Naive B cell (primary cell): Measurements from ENCODE around the gene GOLGA3. TPM values are rescaled to one million over a fixed set of nuclear protein-coding genes. Genes with fewer than 3 reads are reported as not detected.
"Not testable (repeated sequence)": the region's sequence is repeated elsewhere in the genome, so short reads cannot be mapped to it uniquely, and the experiment has no call there.

Source experiments
- ATAC-seq, 2 donors: fragments of 150-1000 bp; cut with Tn5 transposase; 2 replicates each; pipeline ENCODE4 v1.10.0; 2021; ENCODE audit warnings: low read depth in 2 of 2, mild to moderate bottlenecking in 2 of 2, moderate library complexity in 2 of 2
- DNase-seq: peaks from one replicate; pipeline ENCODE4 v3.0.0; 2022
- H3K27ac Mint-ChIP-seq, 6 donors: one replicate each; pipeline ENCODE4 v1.8.0; 2020 to 2022; ENCODE audit warnings: mild to moderate bottlenecking in 6 of 6, mixed read lengths in 6 of 6, moderate library complexity in 5 of 6, inconsistent platforms in 2 of 6
- H3K27me3 Mint-ChIP-seq, 3 donors: one replicate each; pipeline ENCODE4 v1.8.0; 2021 to 2022; ENCODE audit warnings: mixed read lengths in 3 of 3, mild to moderate bottlenecking in 1 of 3
- H3K36me3 Mint-ChIP-seq, 2 donors: one replicate each; pipeline ENCODE4 v1.8.0; 2020 to 2022; ENCODE audit warnings: mixed read lengths in 2 of 2, inconsistent platforms in 1 of 2, mild to moderate bottlenecking in 1 of 2
- H3K4me1 Mint-ChIP-seq, 3 donors: one replicate each; pipeline ENCODE4 v1.8.0; 2020 to 2022; ENCODE audit warnings: mixed read lengths in 3 of 3, inconsistent platforms in 1 of 3, mild to moderate bottlenecking in 1 of 3, moderate library complexity in 1 of 3
- H3K4me3 Mint-ChIP-seq, 8 donors: one replicate each; pipeline ENCODE4 v1.8.0; 2020 to 2022; ENCODE audit warnings: mild to moderate bottlenecking in 8 of 8, mixed read lengths in 8 of 8, moderate library complexity in 8 of 8, inconsistent platforms in 2 of 8
- H3K9me3 Mint-ChIP-seq, 7 donors: one replicate each; pipeline ENCODE4 v1.8.0; 2020 to 2022; ENCODE audit warnings: mixed read lengths in 7 of 7, mild to moderate bottlenecking in 5 of 7, inconsistent platforms in 2 of 7, moderate library complexity in 1 of 7
- polyA plus RNA-seq, 6 donors: library from polyadenylated mRNA; unstranded; fragments of 300-500 nt; fragmentation: Illumina TruSeq; gene quantifications; one replicate each; pipeline ENCODE4 v1.2.3, GENCODE V29; 2021; ENCODE audit warnings: low read depth in 6 of 6

The GOLGA3 gene
- polyA plus RNA-seq, 6 donors from 2014 or later: 0.17 to 13.6 (median 4.8) TPM

DNA sequence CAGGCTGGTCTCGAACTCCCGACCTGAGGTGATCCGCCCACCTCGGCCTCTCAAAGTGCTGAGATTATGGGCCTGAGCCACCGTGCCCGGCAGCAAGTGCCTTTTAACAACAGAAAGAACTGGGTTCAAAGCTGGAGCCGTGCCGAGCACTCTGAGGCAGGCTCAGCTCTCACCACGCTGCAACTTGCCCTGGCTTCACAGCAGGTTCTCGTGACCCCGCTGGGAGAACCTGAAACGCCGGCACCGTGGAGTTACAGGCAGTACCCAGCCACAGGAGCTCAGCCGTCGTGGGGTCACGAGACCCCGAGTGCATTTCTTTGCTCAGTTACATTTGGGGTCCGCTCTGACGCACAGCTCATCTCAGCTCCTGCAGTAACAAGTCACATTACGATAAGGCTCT is 14.4 kb downstream of the GOLGA3 start:
- ATAC-seq: no peak
- Mint-ChIP-seq H3K27ac (peak overlapping the region in 1 of 6 donors; percentile 65), H3K27me3 (no peaks in the 10 kb centered on the region), H3K4me3 (peak overlapping the region in 1 of 8 donors; percentile 47), H3K9me3 (no peaks in the 10 kb centered on the region), H3K4me1 (peaks cover 6 to 28% (median 7%) of the 10 kb centered on the region in 3 donors), H3K36me3 (peaks cover 12 to 13% of the 10 kb centered on the region in 2 donors)
- DNase-seq: no peak

DNA sequence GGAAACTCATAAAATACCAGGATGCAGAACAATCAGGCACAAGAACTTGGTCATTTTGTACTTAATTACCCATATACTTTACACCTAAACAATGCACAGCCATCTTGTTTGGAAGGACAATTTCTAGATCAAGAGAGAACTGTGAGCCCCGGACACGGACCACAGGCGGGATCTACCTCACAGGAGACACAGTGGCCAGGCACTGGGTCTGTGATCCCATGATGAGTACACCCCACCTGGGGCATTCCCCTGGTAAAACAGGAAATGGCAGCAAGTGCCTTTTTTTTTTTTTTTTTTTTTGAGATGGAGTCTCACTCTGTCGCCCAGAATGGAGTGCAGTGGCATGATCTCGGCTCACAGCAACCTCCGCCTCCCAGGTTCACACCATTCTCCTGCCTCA is 15.2 kb downstream of the GOLGA3 start:
- DNase-seq (peak; percentile 13), ATAC-seq (peak; percentile 56 to 74)
- Mint-ChIP-seq H3K27me3 (no peaks in the 10 kb centered on the region), H3K27ac (peak overlapping the region in 3 of 6 donors; percentile 75 to 90 (median 88)), H3K9me3 (no peaks in the 10 kb centered on the region), H3K36me3 (peaks cover 12 to 13% of the 10 kb centered on the region in 2 donors), H3K4me3 (peak overlapping the region in 1 of 8 donors; percentile 25), H3K4me1 (peaks cover 4 to 22% (median 11%) of the 10 kb centered on the region in 3 donors)

DNA sequence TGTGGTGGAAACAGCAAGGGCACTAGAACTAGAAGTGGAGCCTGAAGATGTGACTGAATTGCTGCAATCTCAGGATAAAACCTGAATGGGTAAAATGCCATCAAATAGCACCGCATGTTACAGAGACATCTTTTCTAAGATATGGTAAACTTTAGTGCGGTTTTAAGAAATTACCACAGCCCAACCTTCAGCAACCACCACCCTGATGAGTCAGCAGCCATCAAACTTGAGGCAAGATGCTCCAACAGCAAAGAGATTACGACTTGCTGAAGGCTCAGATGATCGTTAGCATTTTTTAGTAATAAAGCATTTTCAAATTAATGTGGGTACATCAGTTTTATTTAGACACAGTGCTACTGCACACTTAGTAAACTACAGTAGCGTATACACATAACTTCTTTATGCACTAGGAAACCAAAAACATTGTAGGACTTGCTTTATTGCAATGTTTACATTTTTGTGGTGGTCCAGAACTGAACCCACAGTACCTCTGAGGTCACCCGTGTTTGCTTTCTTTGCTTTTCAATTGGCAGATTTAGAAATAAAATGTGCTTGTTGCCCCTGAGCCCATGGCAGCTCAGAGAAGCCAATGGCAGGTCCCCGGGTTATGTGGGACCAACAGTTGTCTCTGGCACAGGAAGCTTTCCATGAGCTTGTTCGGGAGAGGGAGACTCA is 15.9 kb downstream of the GOLGA3 start:
- Mint-ChIP-seq H3K9me3 (no peaks in the 10 kb centered on the region), H3K4me3 (no peak overlapping the region), H3K4me1 (peaks cover 0 to 16% (median 5%) of the 10 kb centered on the region in 3 donors), H3K27ac (peak overlapping the region in 3 of 6 donors; percentile 56 to 88 (median 75)), H3K36me3 (peaks cover 8 to 12% of the 10 kb centered on the region in 2 donors), H3K27me3 (no peaks in the 10 kb centered on the region)
- ATAC-seq (no peak), DNase-seq (no peak)

DNA sequence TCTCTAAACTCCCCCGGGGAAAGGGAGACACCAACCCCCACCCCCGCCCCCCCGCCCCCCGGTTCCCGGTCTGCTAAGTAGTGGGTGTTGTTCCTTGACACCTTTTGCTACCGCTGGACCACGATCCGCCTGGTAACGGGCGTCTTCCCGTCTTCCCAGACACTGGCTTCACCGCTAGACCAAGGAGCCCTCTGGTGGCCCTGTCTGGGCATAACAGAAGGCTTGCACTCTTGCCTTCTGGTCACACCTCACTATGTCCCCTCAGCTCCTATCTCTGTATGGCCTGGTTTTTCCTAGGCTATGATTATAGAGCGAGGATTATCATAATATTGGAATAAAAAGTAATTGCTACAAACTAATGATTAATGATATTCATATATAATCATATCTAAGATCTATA is 19.3 kb downstream of the GOLGA3 start:
- H3K27me3 Mint-ChIP-seq, H3K4me3 Mint-ChIP-seq, H3K9me3 Mint-ChIP-seq, ATAC-seq: not testable (repeated sequence)
- Mint-ChIP-seq H3K36me3 (peaks cover 13% of the 10 kb centered on the region in 2 donors), H3K27ac (peak overlapping the region in 3 of 6 donors; percentile 44 to 87 (median 65)), H3K4me1 (peaks cover 7 to 16% (median 9%) of the 10 kb centered on the region in 3 donors)
- peak; percentile 18 for DNase-seq

DNA sequence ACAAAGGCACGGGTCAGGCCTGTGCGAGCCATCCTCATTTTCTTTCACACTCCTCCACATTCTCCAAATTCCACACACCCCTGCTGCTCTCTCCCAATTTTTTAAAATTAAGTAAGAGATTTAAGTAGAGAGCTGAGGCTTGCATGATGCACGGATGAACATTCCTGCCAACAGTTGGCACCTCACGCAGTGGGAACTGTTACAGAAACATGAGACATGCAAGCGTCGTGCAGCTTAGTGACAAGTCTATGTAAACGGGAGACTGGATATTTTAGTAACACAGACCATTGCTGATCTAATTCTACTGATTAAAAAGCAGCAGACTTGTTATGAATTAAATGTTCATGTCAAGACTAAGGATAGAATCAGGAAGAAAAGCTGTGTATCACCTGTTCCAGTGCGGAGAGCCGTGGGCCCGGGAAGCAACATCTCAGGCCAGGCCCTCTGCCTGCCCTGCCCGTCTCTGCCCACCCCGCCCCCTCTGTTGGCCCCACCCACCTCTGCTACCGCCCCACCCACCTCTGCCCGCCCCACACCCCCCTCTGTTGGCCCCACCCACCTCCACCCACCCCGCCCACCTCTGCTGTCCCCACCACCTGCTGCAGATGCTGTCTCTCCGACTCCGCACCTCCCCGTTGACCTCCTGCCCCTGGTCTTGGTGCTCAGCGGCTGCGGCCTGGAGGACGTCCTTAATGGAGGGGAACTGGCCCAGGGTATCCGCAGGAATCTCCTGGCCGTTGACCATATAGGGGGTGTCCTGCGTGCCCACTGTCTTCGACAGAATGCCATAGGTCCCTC is 21.2 kb downstream of the GOLGA3 start:
- ATAC-seq: no peak
- H3K4me1 Mint-ChIP-seq: peaks cover 7 to 9% (median 7%) of the 10 kb centered on the region in 3 donors
- H3K27ac Mint-ChIP-seq: no peak overlapping the region
- no peaks in the 10 kb centered on the region for H3K27me3 Mint-ChIP-seq
- no peak for DNase-seq
- peaks cover 13% of the 10 kb centered on the region in 2 donors for H3K36me3 Mint-ChIP-seq
- H3K9me3 Mint-ChIP-seq: no peaks in the 10 kb centered on the region
- no peak overlapping the region for H3K4me3 Mint-ChIP-seq

DNA sequence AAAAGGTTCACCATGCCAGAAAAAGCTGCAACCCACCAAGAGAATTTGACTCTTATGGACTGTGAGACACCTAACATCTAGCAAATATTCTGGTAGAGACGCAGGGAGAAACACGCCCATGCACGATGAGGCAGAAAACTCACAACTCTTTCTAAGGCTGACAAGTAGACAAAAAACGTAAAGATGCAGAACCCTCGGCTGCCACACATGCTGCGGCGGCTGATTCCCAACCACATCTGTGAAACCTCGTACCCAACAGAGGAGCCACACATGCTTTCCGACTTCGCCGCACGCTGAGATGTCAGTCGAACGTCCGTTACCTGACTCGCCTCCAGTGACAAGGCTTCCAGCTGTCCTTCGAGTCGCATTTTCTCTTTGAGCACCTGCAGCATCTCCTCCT is 21.8 kb downstream of the GOLGA3 start:
- DNase-seq (no peak), ATAC-seq (no peak)
- peaks cover 7 to 9% (median 7%) of the 10 kb centered on the region in 3 donors for H3K4me1 Mint-ChIP-seq
- H3K27ac Mint-ChIP-seq: no peak overlapping the region
- no peaks in the 10 kb centered on the region for H3K9me3 Mint-ChIP-seq
- no peak overlapping the region for H3K4me3 Mint-ChIP-seq
- peaks cover 13% of the 10 kb centered on the region in 2 donors for H3K36me3 Mint-ChIP-seq
- H3K27me3 Mint-ChIP-seq: no peaks in the 10 kb centered on the region

DNA sequence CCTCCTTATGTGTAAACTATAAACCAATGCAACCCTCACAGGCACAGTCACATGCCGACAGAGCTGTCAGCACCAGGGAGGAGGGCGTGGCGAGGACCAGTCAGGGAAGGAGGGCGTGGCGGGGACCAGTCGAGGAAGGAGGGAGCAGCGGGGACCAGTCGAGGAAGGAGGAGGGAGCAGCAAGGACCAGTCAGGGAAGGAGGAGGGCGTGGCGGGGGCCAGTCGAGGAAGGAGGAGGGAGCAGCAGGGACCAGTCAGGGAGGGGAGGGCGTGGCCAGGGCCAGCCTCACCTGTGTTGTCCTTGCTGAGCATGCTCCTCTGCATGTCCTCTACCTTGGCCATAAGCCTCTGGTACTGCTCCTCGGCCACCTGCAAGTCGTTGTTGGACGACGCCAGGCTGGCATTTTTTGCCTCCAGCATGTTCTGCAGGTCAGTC is 24.2 kb downstream of the GOLGA3 start:
- ATAC-seq: no peak
- H3K4me1 Mint-ChIP-seq: peaks cover 0 to 9% (median 7%) of the 10 kb centered on the region in 3 donors
- no peak overlapping the region for H3K4me3 Mint-ChIP-seq
- H3K9me3 Mint-ChIP-seq: no peaks in the 10 kb centered on the region
- H3K36me3 Mint-ChIP-seq: peaks cover 7 to 14% of the 10 kb centered on the region in 2 donors
- H3K27me3 Mint-ChIP-seq: no peaks in the 10 kb centered on the region
- no peak for DNase-seq
- no peak overlapping the region for H3K27ac Mint-ChIP-seq

DNA sequence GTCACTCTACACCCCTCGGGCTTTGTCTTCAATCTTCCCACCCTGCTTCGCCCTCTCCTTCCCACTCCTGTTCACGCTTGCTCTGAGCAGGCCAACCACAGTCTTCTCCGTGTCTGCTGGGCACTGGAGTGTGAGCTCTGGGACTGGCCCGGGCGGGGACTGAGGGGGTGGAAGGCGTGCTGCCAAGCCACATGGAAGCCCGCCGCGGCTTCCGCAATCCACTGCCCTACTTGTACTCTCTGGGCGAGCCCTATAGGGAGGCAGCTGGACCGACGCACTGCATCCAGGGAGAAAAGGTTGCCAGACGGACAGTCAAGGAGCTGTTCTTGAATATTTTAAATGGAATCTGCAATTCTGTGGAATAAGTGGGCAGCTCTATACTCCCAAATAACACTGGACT is 24.8 kb downstream of the GOLGA3 start:
- no peak overlapping the region for H3K4me3 Mint-ChIP-seq
- ATAC-seq (no peak), DNase-seq (no peak)
- H3K9me3 Mint-ChIP-seq: no peaks in the 10 kb centered on the region
- no peaks in the 10 kb centered on the region for H3K27me3 Mint-ChIP-seq
- H3K4me1 Mint-ChIP-seq: peaks cover 0 to 9% (median 7%) of the 10 kb centered on the region in 3 donors
- H3K27ac Mint-ChIP-seq: no peak overlapping the region
- peaks cover 7 to 14% of the 10 kb centered on the region in 2 donors for H3K36me3 Mint-ChIP-seq

DNA sequence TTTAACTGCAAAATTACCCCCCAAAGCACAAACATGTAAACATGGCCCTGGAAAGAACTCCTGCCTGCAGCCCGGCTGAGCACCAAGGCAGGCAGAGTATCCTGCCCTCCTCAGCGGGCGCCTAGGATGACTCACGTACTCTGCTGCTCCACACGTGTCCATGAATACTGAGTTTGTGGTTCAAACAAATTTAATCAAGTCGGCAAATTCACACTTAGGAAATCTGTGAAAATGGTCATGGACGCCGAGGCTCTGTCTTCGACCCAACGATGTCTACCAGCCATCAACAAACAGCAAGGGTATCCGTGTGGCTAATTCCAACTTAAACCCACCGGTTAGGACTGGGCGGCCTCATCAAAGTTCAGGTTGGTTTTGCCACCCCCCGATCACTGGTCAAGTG is 25.5 kb downstream of the GOLGA3 start:
- H3K27me3 Mint-ChIP-seq: no peaks in the 10 kb centered on the region
- H3K9me3 Mint-ChIP-seq: no peaks in the 10 kb centered on the region
- DNase-seq (no peak), ATAC-seq (no peak)
- peaks cover 0 to 7% (median 4%) of the 10 kb centered on the region in 3 donors for H3K4me1 Mint-ChIP-seq
- H3K36me3 Mint-ChIP-seq: peaks cover 7 to 14% of the 10 kb centered on the region in 2 donors
- no peak overlapping the region for H3K27ac Mint-ChIP-seq
- no peak overlapping the region for H3K4me3 Mint-ChIP-seq

DNA sequence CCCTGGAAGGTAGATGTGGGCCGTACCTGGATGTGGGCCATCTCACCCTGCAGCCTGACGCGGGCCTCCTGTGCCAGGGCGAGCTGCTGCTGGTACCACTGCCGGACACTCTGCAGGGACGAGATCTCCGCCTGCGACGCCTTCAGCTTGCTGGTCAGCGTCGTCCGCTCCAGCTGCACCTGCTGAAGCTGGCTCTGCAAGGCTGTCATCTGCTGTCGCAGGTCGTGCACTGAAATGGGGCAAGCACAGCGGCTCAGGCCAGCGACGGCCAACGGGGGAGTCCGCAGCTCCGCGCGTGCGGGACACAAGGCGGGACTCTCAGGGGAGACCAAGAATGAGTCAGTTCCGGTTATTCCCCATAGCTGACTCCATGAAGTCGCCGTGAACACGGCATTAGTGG is 26.9 kb downstream of the GOLGA3 start:
- Mint-ChIP-seq H3K4me3 (no peak overlapping the region), H3K36me3 (peaks cover 7 to 17% of the 10 kb centered on the region in 2 donors), H3K9me3 (no peaks in the 10 kb centered on the region), H3K27ac (no peak overlapping the region), H3K27me3 (no peaks in the 10 kb centered on the region), H3K4me1 (peaks cover 0 to 7% (median 4%) of the 10 kb centered on the region in 3 donors)
- DNase-seq (no peak), ATAC-seq (no peak)

DNA sequence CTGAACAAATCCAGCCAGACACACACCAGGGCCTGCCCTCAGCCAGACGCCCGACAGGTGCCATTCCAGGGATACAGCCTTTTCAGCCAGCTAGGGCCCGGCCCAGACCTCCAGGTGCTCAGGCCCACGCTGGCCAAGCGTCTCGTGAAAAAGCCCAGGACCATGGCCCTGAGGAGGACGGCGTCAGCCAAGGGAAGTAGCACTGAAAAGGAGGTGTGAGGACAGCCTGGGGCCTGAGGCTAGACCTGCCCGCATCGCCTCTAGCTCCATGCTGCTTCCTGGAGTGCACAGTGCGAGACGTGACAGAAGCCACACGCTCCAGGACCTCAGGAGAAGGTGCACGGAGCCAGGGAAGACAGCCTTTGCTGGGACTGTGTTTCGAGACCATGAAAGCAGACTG is 29.8 kb downstream of the GOLGA3 start:
- DNase-seq (no peak), ATAC-seq (no peak)
- Mint-ChIP-seq H3K4me1 (no peaks in the 10 kb centered on the region), H3K27me3 (no peaks in the 10 kb centered on the region), H3K4me3 (no peak overlapping the region), H3K9me3 (no peaks in the 10 kb centered on the region), H3K27ac (no peak overlapping the region), H3K36me3 (peaks cover 4 to 19% of the 10 kb centered on the region in 2 donors)

DNA sequence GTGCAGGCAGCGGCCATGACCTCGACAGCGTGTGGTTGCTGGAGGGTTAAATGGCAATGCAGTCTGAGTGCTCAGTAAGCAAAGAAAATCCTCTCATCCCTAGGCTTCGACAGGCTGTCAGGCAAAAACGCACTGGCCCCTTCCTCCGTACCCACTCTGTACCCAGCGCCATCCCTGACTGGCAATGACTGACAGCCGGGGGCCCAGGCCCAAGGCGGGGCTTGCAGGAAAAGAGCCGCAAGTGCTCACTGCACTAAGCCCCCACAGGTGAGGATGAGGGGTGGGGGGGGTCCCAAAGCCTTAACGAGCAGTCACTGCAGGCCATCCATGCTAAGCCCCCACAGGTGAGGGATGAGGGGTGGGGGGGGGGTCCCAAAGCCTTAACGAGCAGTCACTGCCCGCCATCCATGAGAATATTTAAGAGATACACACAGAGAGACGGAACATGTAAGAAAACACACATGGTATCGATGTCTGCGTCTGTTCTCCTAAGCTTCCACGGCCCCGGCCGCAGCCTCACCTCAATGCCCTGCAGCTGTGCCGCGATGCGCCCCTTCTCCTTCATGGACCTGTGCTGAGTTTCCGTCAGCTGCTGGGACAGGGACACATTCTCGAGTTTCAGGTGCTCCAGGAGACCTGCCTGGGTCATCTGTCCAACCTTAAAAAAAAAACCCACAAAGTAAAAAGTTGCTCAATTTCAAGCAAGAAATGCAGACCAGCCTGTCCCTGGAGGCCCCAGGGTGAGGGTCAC is 30.7 kb downstream of the GOLGA3 start:
- peaks cover 4 to 19% of the 10 kb centered on the region in 2 donors for H3K36me3 Mint-ChIP-seq
- no peaks in the 10 kb centered on the region for H3K27me3 Mint-ChIP-seq
- ATAC-seq (no peak), DNase-seq (no peak)
- H3K4me3 Mint-ChIP-seq: no peak overlapping the region
- no peaks in the 10 kb centered on the region for H3K4me1 Mint-ChIP-seq
- no peaks in the 10 kb centered on the region for H3K9me3 Mint-ChIP-seq
- no peak overlapping the region for H3K27ac Mint-ChIP-seq

DNA sequence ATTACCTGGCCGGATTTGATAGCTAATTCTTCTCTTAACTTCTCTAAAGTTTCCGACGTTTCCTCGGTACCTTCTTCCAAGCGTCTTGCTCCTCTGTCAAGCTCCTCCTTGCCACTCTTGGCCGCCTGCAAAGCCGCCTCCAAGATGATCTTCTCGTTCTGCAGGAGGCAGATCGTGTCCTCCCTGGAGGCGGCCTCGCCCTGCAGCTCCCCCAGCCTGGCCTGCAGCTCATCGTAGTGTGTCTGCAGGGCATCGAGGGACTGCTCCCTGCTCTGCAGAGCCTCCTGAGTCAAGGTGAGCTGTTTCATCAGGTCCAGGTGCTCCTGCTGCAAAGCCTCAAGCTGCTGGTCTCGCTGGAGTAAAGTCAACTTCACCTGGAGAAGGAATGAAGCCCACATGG is 32.8 kb downstream of the GOLGA3 start:
- H3K27me3 Mint-ChIP-seq: no peaks in the 10 kb centered on the region
- no peak overlapping the region for H3K27ac Mint-ChIP-seq
- ATAC-seq (no peak), DNase-seq (no peak)
- peaks cover 0 to 5% (median 0%) of the 10 kb centered on the region in 3 donors for H3K4me1 Mint-ChIP-seq
- no peak overlapping the region for H3K4me3 Mint-ChIP-seq
- H3K9me3 Mint-ChIP-seq: no peaks in the 10 kb centered on the region
- H3K36me3 Mint-ChIP-seq: peaks cover 4 to 13% of the 10 kb centered on the region in 2 donors
